OCI-LY7 (cell line): Measurements from ENCODE around the gene CXCL1. TPM values are rescaled to one million over a fixed set of nuclear protein-coding genes. Genes with fewer than 3 reads are reported as not detected.
"Not testable (repeated sequence)": the region's sequence is repeated elsewhere in the genome, so short reads cannot be mapped to it uniquely, and the experiment has no call there.

Experiments
- BruUV-seq: library from RNA; stranded (reverse); fragments of 400-500 nt; replicated peaks from 2 replicates; lab custom pipeline; 2021; lab: Mats Ljungman, UMichigan
- CTCF ChIA-PET: fragments of 300-600 bp; sonication (Branson Sonifier 250); formaldehyde crosslinking; loops from one replicate; lab custom pipeline; 2022; ENCODE audit warnings: antibody characterized with exemption; ENCODE audit not compliant: unreplicated experiment; lab: Charles Lee
- POLR2A ChIA-PET: fragments of 300-600 bp; sonication (Branson Sonifier 250); formaldehyde crosslinking; loops from one replicate; lab custom pipeline; 2022; ENCODE audit warnings: antibody characterized with exemption; lab: Charles Lee
- DNase-seq: peaks from one replicate; pipeline ENCODE4 v3.0.0-alpha.2; 2015; ENCODE audit warnings: low spot score
- H2AFZ ChIP-seq: fragments of 200-600 bp; sonication (generic), shearing (Covaris generic); 2 replicates; pipeline ENCODE4 v1.6.1; 2014; ENCODE audit warnings: mild to moderate bottlenecking, antibody characterized with exemption, low read length, moderate library complexity
- H3K27ac ChIP-seq: fragments of 200-600 bp; sonication (generic); 2 replicates; pipeline ENCODE4 v1.5.1; 2014; ENCODE audit warnings: mixed run types, low read depth, mild to moderate bottlenecking, moderate library complexity, low read length, inconsistent platforms; ENCODE audit not compliant: poor library complexity, severe bottlenecking
- H3K36me3 ChIP-seq: fragments of 200-600 bp; sonication (generic); 2 replicates; pipeline ENCODE4 v1.6.1; 2014; ENCODE audit warnings: mild to moderate bottlenecking, antibody characterized with exemption, low read length, moderate library complexity, mixed read lengths; ENCODE audit not compliant: insufficient read depth
- H3K4me1 ChIP-seq: fragments of 200-600 bp; sonication (generic); 2 replicates; pipeline ENCODE4 v1.5.1; 2014; ENCODE audit warnings: mild to moderate bottlenecking, low read length; ENCODE audit not compliant: insufficient read depth, poor library complexity, severe bottlenecking
- H3K4me2 ChIP-seq: fragments of 200-600 bp; sonication (generic); 2 replicates; pipeline ENCODE4 v1.6.1; 2014; ENCODE audit warnings: mild to moderate bottlenecking, low read length
- H3K4me3 ChIP-seq: fragments of 200-600 bp; sonication (generic); 2 replicates; pipeline ENCODE4 v1.5.1; 2014; ENCODE audit warnings: mild to moderate bottlenecking, low read depth, low read length; ENCODE audit not compliant: poor library complexity, severe bottlenecking
- H3K79me2 ChIP-seq: fragments of 200-600 bp; sonication (generic); 2 replicates; pipeline ENCODE4 v1.6.1; 2016; ENCODE audit warnings: low read depth, mild to moderate bottlenecking, low read length, moderate library complexity, mixed read lengths; ENCODE audit not compliant: insufficient read depth
- H3K9me2 ChIP-seq: fragments of 200-600 bp; sonication (generic); 2 replicates; pipeline ENCODE4 v1.6.1; 2016; ENCODE audit warnings: mild to moderate bottlenecking, low read length, mixed read lengths; ENCODE audit not compliant: insufficient read depth
- H3K9me3 ChIP-seq: fragments of 200-600 bp; sonication (generic); 2 replicates; pipeline ENCODE4 v1.6.1; 2014; ENCODE audit warnings: mild to moderate bottlenecking, mixed run types, low read length, mixed read lengths
- H4K20me1 ChIP-seq: fragments of 200-600 bp; sonication (generic); 2 replicates; pipeline ENCODE4 v1.6.1; 2014; ENCODE audit warnings: mild to moderate bottlenecking, antibody characterized with exemption, low read length, moderate library complexity, mixed read lengths; ENCODE audit not compliant: insufficient read depth
- CTCF ChIP-seq: fragments of 200-600 bp; sonication (generic); conservative IDR thresholded peaks from 2 replicates; pipeline ENCODE4 v1.5.1; 2014; ENCODE audit warnings: mild to moderate bottlenecking, antibody characterized with exemption, low read length, moderate library complexity, mixed read lengths
- EZH2phosphoT487 ChIP-seq: fragments of 200-600 bp; sonication (generic); IDR thresholded peaks from 2 replicates; pipeline ENCODE4 v1.6.1; 2018; ENCODE audit warnings: low read depth, borderline replicate concordance, mild to moderate bottlenecking, mixed run types, antibody characterized with exemption, low read length, moderate library complexity, mixed read lengths
- intact Hi-C: fragments of 100-400 bp; cut with micrococcal nuclease; formaldehyde crosslinking; loops from one replicate; pipeline ENCODE4 v1.10.0; 2022; ENCODE audit not compliant: unreplicated experiment
- total RNA-seq, 2 experiments: library from RNA; depleted of rRNA in 1 of 2; stranded (reverse); fragments of >200 nt in 1 of 2; shearing (Covaris generic) in 1 of 2; gene quantifications; 2 replicates each; pipeline ENCODE4 v1.2.3, GENCODE V29; 2014 to 2022

Gene CXCL1
- total RNA-seq, 2 experiments from 2014 or later, result not detected

GRCh38 chr4:73897380-73898136 lies 28.4 kb downstream of the CXCL1 start:
- Histone ChIP-seq H3K4me2 (no peak overlapping the region), H3K4me1 (no peaks in the 10 kb centered on the region), H3K4me3 (no peak overlapping the region), H3K27ac (no peak overlapping the region), H3K79me2 (no peaks in the 10 kb centered on the region), H3K36me3 (no peaks in the 10 kb centered on the region), H4K20me1 (no peaks in the 10 kb centered on the region), H3K9me3 (no peaks in the 10 kb centered on the region), H2AFZ (no peak overlapping the region), H3K9me2 (no peaks in the 10 kb centered on the region)
- no peak for DNase-seq
- intact Hi-C loops, result no loop called here
- ChIA-PET POLR2A (no interaction called here), CTCF (no interaction called here)
- TF ChIP-seq EZH2phosphoT487 (no peak), CTCF (no peak)
- BruUV-seq, result no TSS peak

- H4K20me1 ChIP-seq, BruUV-seq, DNase-seq, H2AFZ ChIP-seq, H3K4me1 ChIP-seq, H3K9me3 ChIP-seq, H3K4me2 ChIP-seq, H3K9me2 ChIP-seq, H3K79me2 ChIP-seq, CTCF ChIA-PET, intact Hi-C loops, H3K27ac ChIP-seq, H3K36me3 ChIP-seq, H3K4me3 ChIP-seq: not testable (repeated sequence)
- POLR2A ChIA-PET, result interaction anchor here (0.6 kb wide), 1 partner anchor 310 kb away, joined by 3 read pairs; no protein-coding TSS in a partner anchor
Observed at GRCh38 chr4:73899338-73899737, 30.1 kb downstream of the CXCL1 start.

- BruUV-seq, result no TSS peak
- TF ChIP-seq EZH2phosphoT487 (no peak), CTCF (no peak)
- ChIA-PET POLR2A (no interaction called here), CTCF (no interaction called here)
- Histone ChIP-seq H4K20me1 (no peaks in the 10 kb centered on the region), H3K27ac (no peak overlapping the region), H2AFZ (no peak overlapping the region), H3K4me1 (no peaks in the 10 kb centered on the region), H3K79me2 (no peaks in the 10 kb centered on the region), H3K4me2 (no peak overlapping the region), H3K9me2 (no peaks in the 10 kb centered on the region), H3K9me3 (no peaks in the 10 kb centered on the region), H3K36me3 (no peaks in the 10 kb centered on the region), H3K4me3 (no peak overlapping the region)
- intact Hi-C loops, result no loop called here
- no peak for DNase-seq
Observed at GRCh38 chr4:73901031-73901430, 31.8 kb downstream of the CXCL1 start.
